Liver (tissue), 3 donors: ENCODE data around the gene FAM3A.

Experiments used
- ATF3 ChIP-seq: IDR thresholded peaks from 2 replicates; pipeline ENCODE4 v1.6.1; 2016; ENCODE audit warnings: antibody characterized with exemption
- CTCF ChIP-seq: fragments of 150-350 bp; IDR thresholded peaks from 2 replicates; pipeline ENCODE4 v1.5.1; 2017; ENCODE audit warnings: improper control_type of control experiment, low read depth, low read length; ENCODE audit not compliant: missing input control
- FOXA1 ChIP-seq: IDR thresholded peaks from 2 replicates; pipeline ENCODE4 v1.6.1; 2016; ENCODE audit warnings: antibody characterized with exemption
- GABPA ChIP-seq, 2 donors: IDR thresholded peaks in 1 of 2; conservative IDR thresholded peaks in 1 of 2; 2 replicates each; pipeline ENCODE4 v1.6.1; 2016; ENCODE audit warnings: antibody characterized with exemption in 2 of 2, mild to moderate bottlenecking in 1 of 2, moderate library complexity in 1 of 2
- MAX ChIP-seq: IDR thresholded peaks from 2 replicates; pipeline ENCODE4 v1.6.1; 2016; ENCODE audit warnings: antibody characterized with exemption
- TAF1 ChIP-seq: conservative IDR thresholded peaks from 2 replicates; pipeline ENCODE4 v1.6.1; 2016; ENCODE audit warnings: antibody characterized with exemption, mild to moderate bottlenecking
- donor health status: healthy.
- donor health status: healthy.

GRCh38 chrX:154485150-154486051, 30.6 kb downstream of the FAM3A start:
- TF ChIP-seq MAX (no peak), CTCF (no peak), TAF1 (no peak), GABPA (IDR thresholded peaks at IDR 0.05 in 1 of 2, conservative IDR thresholded peaks at IDR 0.05 in 1 of 2) (no peak), ATF3 (no peak), FOXA1 (no peak)
